ENCODE data around the gene ENDOV. TPM values are rescaled to one million over a fixed set of nuclear protein-coding genes. Genes with fewer than 3 reads are reported as not detected.

ENDOV gene
- total and polyA plus RNA-seq, 2 donors from 2014 or later = 20.3 to 28.0 TPM

- no peaks in the 10 kb centered on the region for H3K27me3 ChIP-seq (ENCODE audit: control insufficient read depth, insufficient read depth, low read length)
- peaks cover 0 to 5% (median 4%) of the 10 kb centered on the region in 3 donors for H3K4me1 ChIP-seq (ENCODE audit: control insufficient read depth in 2 of 3, insufficient read depth in 2 of 3, low read depth in 1 of 3, low read length in 3 of 3)
- no peak for TF ChIP-seq CTCF (IDR thresholded peaks at IDR 0.05; ENCODE audit: borderline replicate concordance, extremely low read depth, insufficient read depth)
- H3K9ac ChIP-seq (ENCODE audit: low read length in 3 of 3) = no peak overlapping the region
- H3K4me3 ChIP-seq (ENCODE audit: low read length in 3 of 3) = no peak overlapping the region
- FAIRE-seq = no peak
- no peaks in the 10 kb centered on the region for H3K9me3 ChIP-seq (ENCODE audit: control insufficient read depth in 2 of 3, insufficient read depth in 1 of 3, low read length in 3 of 3)
- peaks cover 0 to 78% (median 64%) of the 10 kb centered on the region in 3 donors for H3K36me3 ChIP-seq (ENCODE audit: control insufficient read depth in 2 of 3, insufficient read depth in 3 of 3, low read length in 3 of 3)
- no peak for DNase-seq
- H3K27ac ChIP-seq (ENCODE audit: low read depth in 2 of 2, low read length in 2 of 2) = no peak overlapping the region
- intact Hi-C loops (cut with DNase I) = no loop called here
These were observed 27.9 kb upstream of the ENDOV start for GRCh38 chr17:80387071-80387470.

DNA sequence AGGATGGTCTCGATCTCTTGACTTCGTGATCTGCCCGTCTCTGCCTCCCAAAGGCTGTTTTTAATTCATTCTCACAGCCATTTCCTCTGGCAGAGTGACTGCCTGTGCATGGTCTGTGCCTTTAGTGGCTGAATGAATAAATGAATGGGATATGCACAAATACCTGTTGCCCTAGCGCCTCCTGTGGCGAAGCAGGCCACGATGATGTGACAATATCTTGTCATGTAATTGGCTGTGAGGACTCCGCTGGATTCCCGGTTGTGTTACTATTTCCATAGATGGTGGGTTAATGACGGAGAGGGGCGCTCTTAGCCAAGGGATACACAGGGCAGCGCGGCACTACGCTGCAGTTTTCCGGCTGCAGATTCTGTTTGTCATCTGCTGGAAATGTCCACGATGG, 26.8 kb upstream of the ENDOV start:
- Histone ChIP-seq H3K9ac (ENCODE audit: low read length in 3 of 3) (no peak overlapping the region), H3K36me3 (ENCODE audit: control insufficient read depth in 2 of 3, insufficient read depth in 3 of 3, low read length in 3 of 3) (peaks cover 0 to 73% (median 62%) of the 10 kb centered on the region in 3 donors), H3K27me3 (ENCODE audit: control insufficient read depth, insufficient read depth, low read length) (no peaks in the 10 kb centered on the region), H3K27ac (ENCODE audit: low read depth in 2 of 2, low read length in 2 of 2) (no peak overlapping the region), H3K4me3 (ENCODE audit: low read length in 3 of 3) (no peak overlapping the region), H3K9me3 (ENCODE audit: control insufficient read depth in 2 of 3, insufficient read depth in 1 of 3, low read length in 3 of 3) (no peaks in the 10 kb centered on the region), H3K4me1 (ENCODE audit: control insufficient read depth in 2 of 3, insufficient read depth in 2 of 3, low read depth in 1 of 3, low read length in 3 of 3) (peaks cover 0 to 5% (median 4%) of the 10 kb centered on the region in 3 donors)
- peak in 1 of 5 donors; percentile 2 for DNase-seq
- FAIRE-seq = no peak
- no peak for TF ChIP-seq CTCF (IDR thresholded peaks at IDR 0.05; ENCODE audit: borderline replicate concordance, extremely low read depth, insufficient read depth)
- intact Hi-C loops (cut with DNase I) = no loop called here

- Histone ChIP-seq H3K27ac (ENCODE audit: low read depth in 2 of 2, low read length in 2 of 2) (no peak overlapping the region), H3K36me3 (ENCODE audit: control insufficient read depth in 2 of 3, insufficient read depth in 3 of 3, low read length in 3 of 3) (peaks cover 0 to 73% (median 65%) of the 10 kb centered on the region in 3 donors)
- intact Hi-C loops (cut with DNase I) = no loop called here
These were observed 26.4 kb upstream of the ENDOV start for GRCh38 chr17:80388601-80389000.

More at GRCh38 chr17:80388601-80389000, 26.4 kb upstream of the ENDOV start:
- no peaks in the 10 kb centered on the region for H3K9me3 ChIP-seq (ENCODE audit: control insufficient read depth in 2 of 3, insufficient read depth in 1 of 3, low read length in 3 of 3)
- no peak overlapping the region for H3K4me3 ChIP-seq (ENCODE audit: low read length in 3 of 3)
- no peaks in the 10 kb centered on the region for H3K27me3 ChIP-seq (ENCODE audit: control insufficient read depth, insufficient read depth, low read length)
- FAIRE-seq (no peak), DNase-seq (no peak)
- H3K9ac ChIP-seq (ENCODE audit: low read length in 3 of 3) = no peak overlapping the region
- peaks cover 0 to 5% (median 4%) of the 10 kb centered on the region in 3 donors for H3K4me1 ChIP-seq (ENCODE audit: control insufficient read depth in 2 of 3, insufficient read depth in 2 of 3, low read depth in 1 of 3, low read length in 3 of 3)
- no peak for TF ChIP-seq CTCF (IDR thresholded peaks at IDR 0.05; ENCODE audit: borderline replicate concordance, extremely low read depth, insufficient read depth)

All from kidney (tissue), 14 donors.